ENCODE data around the gene THRB.

The THRB gene

DNA sequence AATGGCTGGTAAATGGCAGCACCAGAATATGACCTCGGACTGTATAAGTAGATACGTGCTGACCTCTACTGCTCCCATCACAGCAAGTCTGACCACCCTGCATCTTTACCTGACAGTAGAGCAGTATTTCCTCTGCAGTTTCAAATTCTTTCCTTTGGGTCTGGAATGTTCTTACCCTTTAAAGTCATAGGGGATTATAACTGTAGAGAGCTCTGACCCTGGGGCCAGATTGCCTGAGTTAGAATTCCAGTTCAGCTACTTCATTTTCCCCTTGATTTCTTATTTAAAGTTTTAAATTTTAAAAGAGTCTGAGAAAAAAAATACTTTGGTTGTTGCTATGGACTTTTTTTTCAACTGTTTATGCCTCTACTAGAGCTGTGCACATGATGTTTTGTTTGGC lies 311.9 kb downstream of the THRB start:
- Histone ChIP-seq H3K4me2 (ENCODE audit: low read depth, low read length, poor library complexity, severe bottlenecking) (no peak overlapping the region), H3F3A (ENCODE audit: insufficient read depth) (no peaks in the 10 kb centered on the region), H3K36me3 (ENCODE audit: low read length) (no peaks in the 10 kb centered on the region), H3K9me3 (ENCODE audit: insufficient read depth, low read length) (no peaks in the 10 kb centered on the region), H4K20me1 (ENCODE audit: low read depth, low read length) (no peaks in the 10 kb centered on the region), H3K4me3 (ENCODE audit: insufficient read depth, low read length, poor library complexity, severe bottlenecking) (no peak overlapping the region), H3K79me2 (ENCODE audit: insufficient read depth, low read length) (no peaks in the 10 kb centered on the region), H3K9me2 (replicated peaks; ENCODE audit: insufficient read depth, low read length) (no peaks in the 10 kb centered on the region), H3K27ac (ENCODE audit: low read depth, low read length) (no peak overlapping the region), H2AFZ (ENCODE audit: low read depth, low read length, severe bottlenecking) (no peak overlapping the region), H3K9ac (ENCODE audit: low read length) (no peak overlapping the region), H3K27me3 (ENCODE audit: low read length) (0 out of 2 replicates have a peak, but pooled peaks cover 4% of the 10 kb centered on the region)
- TF ChIP-seq, protein P1, sequence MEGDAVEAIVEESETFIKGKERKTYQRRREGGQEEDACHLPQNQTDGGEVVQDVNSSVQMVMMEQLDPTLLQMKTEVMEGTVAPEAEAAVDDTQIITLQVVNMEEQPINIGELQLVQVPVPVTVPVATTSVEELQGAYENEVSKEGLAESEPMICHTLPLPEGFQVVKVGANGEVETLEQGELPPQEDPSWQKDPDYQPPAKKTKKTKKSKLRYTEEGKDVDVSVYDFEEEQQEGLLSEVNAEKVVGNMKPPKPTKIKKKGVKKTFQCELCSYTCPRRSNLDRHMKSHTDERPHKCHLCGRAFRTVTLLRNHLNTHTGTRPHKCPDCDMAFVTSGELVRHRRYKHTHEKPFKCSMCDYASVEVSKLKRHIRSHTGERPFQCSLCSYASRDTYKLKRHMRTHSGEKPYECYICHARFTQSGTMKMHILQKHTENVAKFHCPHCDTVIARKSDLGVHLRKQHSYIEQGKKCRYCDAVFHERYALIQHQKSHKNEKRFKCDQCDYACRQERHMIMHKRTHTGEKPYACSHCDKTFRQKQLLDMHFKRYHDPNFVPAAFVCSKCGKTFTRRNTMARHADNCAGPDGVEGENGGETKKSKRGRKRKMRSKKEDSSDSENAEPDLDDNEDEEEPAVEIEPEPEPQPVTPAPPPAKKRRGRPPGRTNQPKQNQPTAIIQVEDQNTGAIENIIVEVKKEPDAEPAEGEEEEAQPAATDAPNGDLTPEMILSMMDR (IDR thresholded peaks at IDR 0.05; ENCODE audit: insufficient read depth, low read length, poor library complexity, severe bottlenecking): no peak
- TF ChIP-seq EZH2phosphoT487 (conservative IDR thresholded peaks at IDR 0.05; ENCODE audit: low read length): no peak

DNA sequence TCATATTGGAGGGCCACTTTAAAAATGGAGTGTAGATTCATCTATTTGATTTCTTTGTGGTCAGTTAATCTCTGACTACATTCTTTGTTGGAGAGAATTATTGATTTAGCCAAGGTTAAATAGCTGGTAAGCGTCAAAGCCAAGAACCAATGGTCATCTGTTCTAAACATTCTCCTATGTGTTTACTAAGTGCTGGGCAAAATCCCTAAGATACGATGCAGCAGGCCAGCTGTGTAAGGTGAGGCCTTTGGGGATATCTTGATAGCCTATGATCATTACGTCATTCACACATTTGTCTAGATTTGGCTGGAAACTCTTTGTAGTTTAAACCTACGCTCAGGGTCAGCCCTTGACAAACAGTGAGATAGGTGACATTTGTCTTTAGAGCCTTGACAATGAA lies 313.4 kb downstream of the THRB start:
- Histone ChIP-seq H2AFZ (ENCODE audit: low read depth, low read length, severe bottlenecking) (no peak overlapping the region), H3K27ac (ENCODE audit: low read depth, low read length) (no peak overlapping the region), H3K9me2 (replicated peaks; ENCODE audit: insufficient read depth, low read length) (no peaks in the 10 kb centered on the region), H3K9ac (ENCODE audit: low read length) (no peak overlapping the region), H3F3A (ENCODE audit: insufficient read depth) (no peaks in the 10 kb centered on the region), H3K36me3 (ENCODE audit: low read length) (no peaks in the 10 kb centered on the region), H3K4me2 (ENCODE audit: low read depth, low read length, poor library complexity, severe bottlenecking) (no peak overlapping the region), H3K27me3 (ENCODE audit: low read length) (0 out of 2 replicates have a peak, but pooled peaks cover 4% of the 10 kb centered on the region), H3K4me3 (ENCODE audit: insufficient read depth, low read length, poor library complexity, severe bottlenecking) (no peak overlapping the region), H3K79me2 (ENCODE audit: insufficient read depth, low read length) (no peaks in the 10 kb centered on the region), H4K20me1 (ENCODE audit: low read depth, low read length) (no peaks in the 10 kb centered on the region), H3K9me3 (ENCODE audit: insufficient read depth, low read length) (no peaks in the 10 kb centered on the region)
- TF ChIP-seq, protein P1 (IDR thresholded peaks at IDR 0.05; ENCODE audit: insufficient read depth, low read length, poor library complexity, severe bottlenecking): no peak
- TF ChIP-seq EZH2phosphoT487 (conservative IDR thresholded peaks at IDR 0.05; ENCODE audit: low read length): no peak

DNA sequence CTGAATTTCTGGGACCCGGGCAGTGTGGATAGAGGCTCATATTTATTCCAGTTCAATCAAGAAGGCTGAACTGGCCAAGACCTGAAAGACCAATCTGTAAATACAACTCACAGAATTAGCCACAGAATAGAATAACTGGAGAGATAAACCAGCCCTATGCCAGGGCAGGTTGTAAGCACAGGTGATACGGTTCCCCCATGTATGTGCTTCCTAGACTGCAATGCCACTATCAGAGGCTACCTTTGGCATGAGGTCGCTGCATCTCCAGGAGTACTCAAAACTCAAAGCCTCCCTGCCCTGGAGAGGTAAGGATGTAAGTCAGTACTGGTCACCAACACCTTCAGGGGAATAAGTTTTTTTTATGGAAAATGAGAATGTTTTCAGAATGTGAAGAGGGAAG lies 314.0 kb downstream of the THRB start:
- no peaks in the 10 kb centered on the region for H3K36me3 ChIP-seq (ENCODE audit: low read length)
- H3K27ac ChIP-seq (ENCODE audit: low read depth, low read length): no peak overlapping the region
- H2AFZ ChIP-seq (ENCODE audit: low read depth, low read length, severe bottlenecking): no peak overlapping the region
- TF ChIP-seq, protein P1 (IDR thresholded peaks at IDR 0.05; ENCODE audit: insufficient read depth, low read length, poor library complexity, severe bottlenecking): no peak
- TF ChIP-seq EZH2phosphoT487 (conservative IDR thresholded peaks at IDR 0.05; ENCODE audit: low read length): no peak
- no peaks in the 10 kb centered on the region for H3K9me2 ChIP-seq (replicated peaks; ENCODE audit: insufficient read depth, low read length)
- H3K4me3 ChIP-seq (ENCODE audit: insufficient read depth, low read length, poor library complexity, severe bottlenecking): no peak overlapping the region
- no peak overlapping the region for H3K9ac ChIP-seq (ENCODE audit: low read length)
- 0 out of 2 replicates have a peak, but pooled peaks cover 4% of the 10 kb centered on the region for H3K27me3 ChIP-seq (ENCODE audit: low read length)
- no peaks in the 10 kb centered on the region for H3K9me3 ChIP-seq (ENCODE audit: insufficient read depth, low read length)
- H3K79me2 ChIP-seq (ENCODE audit: insufficient read depth, low read length): no peaks in the 10 kb centered on the region
- H3K4me2 ChIP-seq (ENCODE audit: low read depth, low read length, poor library complexity, severe bottlenecking): no peak overlapping the region
- no peaks in the 10 kb centered on the region for H4K20me1 ChIP-seq (ENCODE audit: low read depth, low read length)
- no peaks in the 10 kb centered on the region for H3F3A ChIP-seq (ENCODE audit: insufficient read depth)

All from SU-DHL-6 (cell line).